GM19455 (cell line): Measurements from ENCODE around the gene ACKR3.

Source experiments
- ATAC-seq: cut with Tn5 transposase; IDR thresholded peaks from one replicate; pipeline ENCODE4 v1.9.1; 2021; ENCODE audit not compliant: unreplicated experiment

The ACKR3 gene

GRCh38 chr2:236607471-236608187 lies 38.0 kb downstream of the ACKR3 start:
- ATAC-seq = no peak

GRCh38 chr2:236608188-236608525 lies 38.5 kb downstream of the ACKR3 start:
- ATAC-seq = no peak

GRCh38 chr2:236608710-236609109 lies 39.1 kb downstream of the ACKR3 start:
- no peak for ATAC-seq

GRCh38 chr2:236610991-236611821 lies 41.6 kb downstream of the ACKR3 start:
- no peak for ATAC-seq

- ATAC-seq = no peak
These were observed 43.1 kb downstream of the ACKR3 start for GRCh38 chr2:236612737-236613136.

GRCh38 chr2:236613612-236614011 lies 44.0 kb downstream of the ACKR3 start:
- ATAC-seq = no peak

- ATAC-seq = no peak
These were observed 44.9 kb downstream of the ACKR3 start for GRCh38 chr2:236614551-236614950.

GRCh38 chr2:236616031-236616430 lies 46.4 kb downstream of the ACKR3 start:
- no peak for ATAC-seq

GRCh38 chr2:236616624-236617023 lies 47.0 kb downstream of the ACKR3 start:
- no peak for ATAC-seq

- no peak for ATAC-seq
These were observed 47.7 kb downstream of the ACKR3 start for GRCh38 chr2:236617221-236617737.

- ATAC-seq = no peak
These were observed 48.2 kb downstream of the ACKR3 start for GRCh38 chr2:236617796-236618195.

- ATAC-seq = no peak
These were observed 48.7 kb downstream of the ACKR3 start for GRCh38 chr2:236618370-236618769.

- ATAC-seq = no peak
These were observed 50.4 kb downstream of the ACKR3 start for GRCh38 chr2:236619910-236620612.

GRCh38 chr2:236621786-236622185 lies 52.2 kb downstream of the ACKR3 start:
- ATAC-seq = no peak

GRCh38 chr2:236622201-236622600 lies 52.6 kb downstream of the ACKR3 start:
- no peak for ATAC-seq

GRCh38 chr2:236622660-236623059 lies 53.0 kb downstream of the ACKR3 start:
- ATAC-seq = no peak

- ATAC-seq = no peak
These were observed 54.2 kb downstream of the ACKR3 start for GRCh38 chr2:236623816-236624215.

GRCh38 chr2:236625156-236625690 lies 55.6 kb downstream of the ACKR3 start:
- no peak for ATAC-seq

- no peak for ATAC-seq
These were observed 56.9 kb downstream of the ACKR3 start for GRCh38 chr2:236626391-236627150.

GRCh38 chr2:236627193-236627592 lies 57.6 kb downstream of the ACKR3 start:
- ATAC-seq = no peak

GRCh38 chr2:236627841-236628240 lies 58.2 kb downstream of the ACKR3 start:
- no peak for ATAC-seq
